MM.1S (cell line): ENCODE measurements around the gene MCF2L2.

Experiments used
- DNase-seq: peaks from one replicate; pipeline ENCODE4 v3.0.0-alpha.2; 2015
- H2AFZ ChIP-seq: fragments of 300-600 bp; sonication (generic); 2 replicates; pipeline ENCODE4 v1.6.0; 2016; ENCODE audit warnings: antibody characterized with exemption, low read length
- H3F3A ChIP-seq: fragments of 300-600 bp; sonication (generic); 2 replicates; pipeline ENCODE4 v1.6.1; 2016; ENCODE audit warnings: mild to moderate bottlenecking, antibody characterized with exemption, low read length, moderate library complexity, mixed read lengths; ENCODE audit not compliant: insufficient read depth
- H3K27ac ChIP-seq: fragments of 300-600 bp; sonication (generic); 2 replicates; pipeline ENCODE4 v1.5.1; 2016; ENCODE audit warnings: mild to moderate bottlenecking, low read length
- H3K27me3 ChIP-seq: fragments of 300-600 bp; sonication (generic); replicated peaks from 2 replicates; pipeline ENCODE4 v1.6.0; 2016; ENCODE audit warnings: low read length; ENCODE audit not compliant: insufficient read depth
- H3K36me3 ChIP-seq: fragments of 300-600 bp; sonication (generic); replicated peaks from 2 replicates; pipeline ENCODE4 v1.6.1; 2016; ENCODE audit warnings: mild to moderate bottlenecking, low read length, mixed read lengths; ENCODE audit not compliant: insufficient read depth
- H3K4me1 ChIP-seq: fragments of 300-600 bp; sonication (generic); 2 replicates; pipeline ENCODE4 v1.6.1; 2016; ENCODE audit warnings: low read length, mixed read lengths
- H3K4me2 ChIP-seq: fragments of 300-600 bp; sonication (generic); 2 replicates; pipeline ENCODE4 v1.6.0; 2016; ENCODE audit warnings: low read depth, low read length
- H3K4me3 ChIP-seq: fragments of 300-600 bp; sonication (generic); 2 replicates; pipeline ENCODE4 v1.5.1; 2016; ENCODE audit warnings: low read length, mixed read lengths
- H3K79me2 ChIP-seq: fragments of 300-600 bp; sonication (generic); 2 replicates; pipeline ENCODE4 v1.6.1; 2016; ENCODE audit warnings: mixed run types, low read length, mixed read lengths
- H3K9ac ChIP-seq: fragments of 300-600 bp; sonication (generic); 2 replicates; pipeline ENCODE4 v1.6.1; 2016; ENCODE audit warnings: low read length, mixed read lengths
- H3K9me2 ChIP-seq: fragments of 300-600 bp; sonication (generic); replicated peaks from 2 replicates; pipeline ENCODE4 v1.6.1; 2016; ENCODE audit warnings: mild to moderate bottlenecking, low read length, mixed read lengths; ENCODE audit not compliant: insufficient read depth
- H3K9me3 ChIP-seq: fragments of 300-600 bp; sonication (generic); replicated peaks from 2 replicates; pipeline ENCODE4 v1.6.1; 2016; ENCODE audit warnings: mild to moderate bottlenecking, low read length, mixed read lengths; ENCODE audit not compliant: insufficient read depth
- H4K20me1 ChIP-seq: fragments of 300-600 bp; sonication (generic); 2 replicates; pipeline ENCODE4 v1.6.1; 2016; ENCODE audit warnings: mild to moderate bottlenecking, low read length, moderate library complexity, mixed read lengths; ENCODE audit not compliant: insufficient read depth
- EZH2 ChIP-seq: fragments of 300-600 bp; sonication (generic); optimal IDR thresholded peaks from 2 replicates; pipeline ENCODE3; 2017; ENCODE audit warnings: low read depth, mild to moderate bottlenecking, antibody characterized with exemption, low read length, mixed read lengths
- EZH2phosphoT487 ChIP-seq: fragments of 300-600 bp; sonication (generic); IDR thresholded peaks from 2 replicates; pipeline ENCODE4 v1.6.1; 2018; ENCODE audit warnings: antibody characterized with exemption, low read length
- TF ChIP-seq, protein P1 (sequence below): fragments of 300-600 bp; sonication (generic); IDR thresholded peaks from 2 replicates; pipeline ENCODE4 v1.5.1; 2016; ENCODE audit warnings: antibody characterized with exemption, low read length, mixed read lengths

The MCF2L2 gene

DNA sequence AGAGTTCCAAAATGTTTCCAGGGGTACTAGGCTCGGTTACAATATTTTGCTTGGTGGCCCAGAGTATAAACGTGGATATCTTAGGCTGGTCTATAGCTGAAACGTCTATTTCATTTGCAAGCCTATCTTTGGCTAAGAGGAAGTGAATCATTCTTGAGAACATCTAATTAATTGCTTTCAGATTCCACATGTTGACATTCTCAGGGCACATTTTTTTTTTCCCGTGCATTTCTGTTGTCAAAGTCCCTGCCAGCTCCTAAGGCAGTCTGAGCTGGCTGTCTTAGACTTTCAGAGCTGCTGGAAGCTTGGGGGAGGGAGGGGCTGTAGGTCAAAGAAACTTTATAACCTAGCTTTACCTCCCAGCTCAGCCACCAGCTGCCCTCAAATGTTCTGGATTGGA is 242.7 kb downstream of the MCF2L2 start:
- Histone ChIP-seq H4K20me1 (no peaks in the 10 kb centered on the region), H3K4me1 (peaks cover 11% of the 10 kb centered on the region), H3F3A (no peaks in the 10 kb centered on the region; the same call in 1 of the 2 replicates), H2AFZ (no peak overlapping the region), H3K9me3 (no peaks in the 10 kb centered on the region), H3K4me2 (peak overlapping the region; percentile 28; the same call in 1 of the 2 replicates), H3K27ac (no peak overlapping the region), H3K9me2 (no peaks in the 10 kb centered on the region), H3K27me3 (no peaks in the 10 kb centered on the region), H3K79me2 (no peaks in the 10 kb centered on the region), H3K36me3 (no peaks in the 10 kb centered on the region), H3K9ac (no peak overlapping the region), H3K4me3 (no peak overlapping the region)
- TF ChIP-seq EZH2 (no peak), EZH2phosphoT487 (no peak)
- TF ChIP-seq, protein P1, sequence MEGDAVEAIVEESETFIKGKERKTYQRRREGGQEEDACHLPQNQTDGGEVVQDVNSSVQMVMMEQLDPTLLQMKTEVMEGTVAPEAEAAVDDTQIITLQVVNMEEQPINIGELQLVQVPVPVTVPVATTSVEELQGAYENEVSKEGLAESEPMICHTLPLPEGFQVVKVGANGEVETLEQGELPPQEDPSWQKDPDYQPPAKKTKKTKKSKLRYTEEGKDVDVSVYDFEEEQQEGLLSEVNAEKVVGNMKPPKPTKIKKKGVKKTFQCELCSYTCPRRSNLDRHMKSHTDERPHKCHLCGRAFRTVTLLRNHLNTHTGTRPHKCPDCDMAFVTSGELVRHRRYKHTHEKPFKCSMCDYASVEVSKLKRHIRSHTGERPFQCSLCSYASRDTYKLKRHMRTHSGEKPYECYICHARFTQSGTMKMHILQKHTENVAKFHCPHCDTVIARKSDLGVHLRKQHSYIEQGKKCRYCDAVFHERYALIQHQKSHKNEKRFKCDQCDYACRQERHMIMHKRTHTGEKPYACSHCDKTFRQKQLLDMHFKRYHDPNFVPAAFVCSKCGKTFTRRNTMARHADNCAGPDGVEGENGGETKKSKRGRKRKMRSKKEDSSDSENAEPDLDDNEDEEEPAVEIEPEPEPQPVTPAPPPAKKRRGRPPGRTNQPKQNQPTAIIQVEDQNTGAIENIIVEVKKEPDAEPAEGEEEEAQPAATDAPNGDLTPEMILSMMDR, result no peak
- DNase-seq, result no peak

DNA sequence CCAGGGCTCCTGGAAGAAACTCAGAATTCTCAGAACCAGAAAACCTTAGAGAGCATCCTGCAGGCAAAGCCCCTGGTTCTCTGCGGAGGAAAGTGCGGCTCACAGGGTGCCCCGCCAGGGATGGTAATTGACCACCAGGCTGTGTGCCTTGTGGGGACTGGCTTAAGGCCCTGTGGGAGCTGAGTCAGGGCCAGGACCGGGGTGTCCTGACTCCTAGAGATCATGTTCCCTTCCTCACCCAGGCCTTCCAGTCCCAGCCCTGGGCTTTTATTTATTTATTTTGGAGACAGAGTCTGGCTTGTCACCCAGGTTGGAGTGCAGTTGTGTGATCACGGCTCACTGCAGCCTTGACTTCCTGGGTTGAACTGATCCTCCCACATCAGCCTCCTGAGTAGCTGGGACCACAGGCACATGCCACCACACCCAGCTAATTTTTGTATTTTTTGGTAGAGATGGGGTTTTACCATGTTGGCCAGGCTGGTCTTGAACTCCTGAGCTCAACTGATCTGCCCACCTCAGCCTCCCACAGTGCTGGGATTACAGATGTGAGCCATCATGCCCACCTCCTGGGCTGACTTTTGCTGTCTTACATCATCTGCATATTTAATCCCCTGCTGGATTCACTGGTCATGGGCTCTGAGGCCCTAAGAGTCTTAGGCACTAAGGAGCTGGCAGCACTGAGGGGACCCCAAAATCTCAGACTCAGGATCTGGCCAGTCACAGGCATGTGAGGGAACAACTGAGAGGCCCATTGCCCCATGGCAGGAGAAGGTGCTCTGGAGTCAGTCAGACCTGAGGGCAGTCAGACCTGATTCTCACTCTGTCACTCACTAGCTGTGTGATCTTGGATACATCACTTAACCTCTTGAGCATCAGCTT is 245.4 kb downstream of the MCF2L2 start:
- DNase-seq, result no peak
- no peak overlapping the region for H3K9ac ChIP-seq
- no peak overlapping the region for H3K4me3 ChIP-seq
- peaks cover 11% of the 10 kb centered on the region for H3K4me1 ChIP-seq
- TF ChIP-seq, protein P1, result no peak
- TF ChIP-seq EZH2phosphoT487, result no peak
- no peak for TF ChIP-seq EZH2
- H3K27ac ChIP-seq, result no peak overlapping the region
- no peaks in the 10 kb centered on the region for H3K9me2 ChIP-seq
- H3K36me3 ChIP-seq, result no peaks in the 10 kb centered on the region
- no peaks in the 10 kb centered on the region for H3K79me2 ChIP-seq
- H3K4me2 ChIP-seq, result no peak overlapping the region
- H3F3A ChIP-seq, result no peaks in the 10 kb centered on the region; the same call in 1 of the 2 replicates
- no peaks in the 10 kb centered on the region for H4K20me1 ChIP-seq
- H2AFZ ChIP-seq, result no peak overlapping the region
- H3K27me3 ChIP-seq, result no peaks in the 10 kb centered on the region
- H3K9me3 ChIP-seq, result no peaks in the 10 kb centered on the region

DNA sequence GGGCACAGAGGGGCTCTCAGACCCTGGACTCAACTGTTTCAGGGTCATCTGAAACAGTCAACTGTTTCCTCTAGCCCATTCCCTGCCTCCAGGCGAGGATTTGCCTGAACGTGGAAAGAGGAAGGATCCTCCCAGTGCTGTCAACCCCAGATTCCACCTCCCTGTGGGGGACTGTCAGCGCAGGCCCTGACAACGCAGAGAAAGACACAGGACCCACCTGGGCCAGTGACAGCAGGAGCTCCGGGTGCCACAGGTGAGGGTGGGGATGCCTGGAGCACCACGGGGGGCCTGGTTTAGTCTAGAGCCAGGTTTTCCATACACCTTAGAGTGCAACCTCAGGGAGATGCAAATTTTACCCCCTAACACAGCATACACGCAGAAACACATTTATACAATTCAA is 246.3 kb downstream of the MCF2L2 start:
- Histone ChIP-seq H3K27me3 (no peaks in the 10 kb centered on the region), H3K9ac (no peak overlapping the region), H3K4me1 (peaks cover 11% of the 10 kb centered on the region), H3K9me3 (no peaks in the 10 kb centered on the region), H3K79me2 (no peaks in the 10 kb centered on the region), H3K4me2 (no peak overlapping the region), H4K20me1 (no peaks in the 10 kb centered on the region), H3K27ac (no peak overlapping the region), H3K36me3 (no peaks in the 10 kb centered on the region), H3K9me2 (no peaks in the 10 kb centered on the region), H2AFZ (no peak overlapping the region), H3F3A (no peaks in the 10 kb centered on the region; the same call in 1 of the 2 replicates), H3K4me3 (no peak overlapping the region)
- TF ChIP-seq EZH2 (no peak), EZH2phosphoT487 (no peak)
- TF ChIP-seq, protein P1, result no peak
- no peak for DNase-seq
